Glutamatergic neuron (in vitro differentiated cells): ENCODE data around the gene STRA6. TPM values are rescaled to one million over a fixed set of nuclear protein-coding genes. Genes with fewer than 3 reads are reported as not detected.

Experiments
- DNase-seq: peaks from one replicate; pipeline ENCODE4 v3.0.0; 2022
- H3K27ac Mint-ChIP-seq: one replicate; pipeline ENCODE4 v1.8.0; 2020; ENCODE audit warnings: mild to moderate bottlenecking, mixed read lengths, inconsistent platforms; ENCODE audit not compliant: unreplicated experiment
- H3K27me3 Mint-ChIP-seq: one replicate; pipeline ENCODE4 v1.8.0; 2020; ENCODE audit warnings: mild to moderate bottlenecking, moderate library complexity, mixed read lengths, inconsistent platforms; ENCODE audit not compliant: unreplicated experiment
- H3K36me3 Mint-ChIP-seq: one replicate; pipeline ENCODE4 v1.8.0; 2020; ENCODE audit warnings: mild to moderate bottlenecking, mixed read lengths, inconsistent platforms; ENCODE audit not compliant: unreplicated experiment
- H3K4me1 Mint-ChIP-seq: one replicate; pipeline ENCODE4 v1.8.0; 2020; ENCODE audit warnings: mild to moderate bottlenecking, low read depth, mixed read lengths, inconsistent platforms; ENCODE audit not compliant: unreplicated experiment
- H3K4me3 Mint-ChIP-seq: one replicate; pipeline ENCODE4 v1.8.0; 2020; ENCODE audit warnings: mild to moderate bottlenecking, mixed read lengths, inconsistent platforms; ENCODE audit not compliant: unreplicated experiment
- H3K9me3 Mint-ChIP-seq: one replicate; pipeline ENCODE4 v1.8.0; 2020; ENCODE audit warnings: mild to moderate bottlenecking, moderate library complexity, mixed read lengths, inconsistent platforms; ENCODE audit not compliant: unreplicated experiment
- CTCF ChIP-seq: fragments of 200-600 bp; sonication (generic); IDR thresholded peaks from one replicate; pipeline ENCODE4 v1.5.0; 2021; ENCODE audit not compliant: partially characterized antibody, unreplicated experiment
- total RNA-seq: library from RNA; stranded (reverse); fragmentation: NEBNext Ultra II Directional; extraction: Animal tissue kit (Norgen Biotek cat#: 25700); gene quantifications from one replicate; pipeline ENCODE4 v1.2.1, GENCODE V29; 2021; ENCODE audit not compliant: unreplicated experiment

Gene STRA6
- total RNA-seq, 1 donor from 2014 or later = 8.4 TPM

- Mint-ChIP-seq H3K4me1 (peaks cover 20% of the 10 kb centered on the region), H3K9me3 (peaks cover 6% of the 10 kb centered on the region), H3K27ac (no peak overlapping the region), H3K36me3 (no peaks in the 10 kb centered on the region), H3K27me3 (peaks cover 10% of the 10 kb centered on the region), H3K4me3 (no peak overlapping the region)
- DNase-seq = no peak
- no peak for TF ChIP-seq CTCF
These were observed 37.5 kb upstream of the STRA6 start for GRCh38 chr15:74240002-74240568.

- Mint-ChIP-seq H3K27ac (no peak overlapping the region), H3K4me3 (no peak overlapping the region), H3K4me1 (peaks cover 19% of the 10 kb centered on the region), H3K36me3 (no peaks in the 10 kb centered on the region), H3K9me3 (peaks cover 2% of the 10 kb centered on the region), H3K27me3 (peaks cover 3% of the 10 kb centered on the region)
- no peak for TF ChIP-seq CTCF
- no peak for DNase-seq
These were observed 36.6 kb upstream of the STRA6 start for GRCh38 chr15:74239051-74239705.

- TF ChIP-seq CTCF = no peak
- Mint-ChIP-seq H3K27me3 (peaks cover 11% of the 10 kb centered on the region), H3K9me3 (peaks cover 2% of the 10 kb centered on the region), H3K27ac (no peak within 1 kb of the TSS), H3K4me3 (no peak within 1 kb of the TSS), H3K36me3 (no peaks in the 10 kb centered on the region), H3K4me1 (peaks cover 22% of the 10 kb centered on the region)
- no peak for DNase-seq
These were observed 33.4 kb upstream of the STRA6 start, which contains the start of gene CCDC33 for GRCh38 chr15:74235962-74236361. Gene CCDC33, plus strand, starts transcription at chr15:74236326. Its CDS starts 394 bp downstream, at chr15:74236720.

- Mint-ChIP-seq H3K4me3 (no peak overlapping the region), H3K36me3 (no peaks in the 10 kb centered on the region), H3K9me3 (peaks cover 2% of the 10 kb centered on the region), H3K27me3 (peaks cover 11% of the 10 kb centered on the region), H3K4me1 (peaks cover 32% of the 10 kb centered on the region), H3K27ac (no peak overlapping the region)
- TF ChIP-seq CTCF = no peak
- DNase-seq = no peak
These were observed 31.9 kb upstream of the STRA6 start for GRCh38 chr15:74234598-74234875.

- no peak for TF ChIP-seq CTCF
- H3K9me3 Mint-ChIP-seq = peaks cover 2% of the 10 kb centered on the region
- H3K4me3 Mint-ChIP-seq = no peak overlapping the region
- no peaks in the 10 kb centered on the region for H3K36me3 Mint-ChIP-seq
- peaks cover 11% of the 10 kb centered on the region for H3K27me3 Mint-ChIP-seq
- DNase-seq = no peak
- peaks cover 28% of the 10 kb centered on the region for H3K4me1 Mint-ChIP-seq
- no peak overlapping the region for H3K27ac Mint-ChIP-seq
These were observed 31.4 kb upstream of the STRA6 start for GRCh38 chr15:74233851-74234597.
